ENCODE measurements around the gene PRR33. TPM values are rescaled to one million over a fixed set of nuclear protein-coding genes. Genes with fewer than 3 reads are reported as not detected.
A peak's percentile ranks its signal among the peaks of the same experiment; 100 is the strongest.

PRR33 gene
- total RNA-seq, 2 experiments from 2014 or later = not detected

DNA sequence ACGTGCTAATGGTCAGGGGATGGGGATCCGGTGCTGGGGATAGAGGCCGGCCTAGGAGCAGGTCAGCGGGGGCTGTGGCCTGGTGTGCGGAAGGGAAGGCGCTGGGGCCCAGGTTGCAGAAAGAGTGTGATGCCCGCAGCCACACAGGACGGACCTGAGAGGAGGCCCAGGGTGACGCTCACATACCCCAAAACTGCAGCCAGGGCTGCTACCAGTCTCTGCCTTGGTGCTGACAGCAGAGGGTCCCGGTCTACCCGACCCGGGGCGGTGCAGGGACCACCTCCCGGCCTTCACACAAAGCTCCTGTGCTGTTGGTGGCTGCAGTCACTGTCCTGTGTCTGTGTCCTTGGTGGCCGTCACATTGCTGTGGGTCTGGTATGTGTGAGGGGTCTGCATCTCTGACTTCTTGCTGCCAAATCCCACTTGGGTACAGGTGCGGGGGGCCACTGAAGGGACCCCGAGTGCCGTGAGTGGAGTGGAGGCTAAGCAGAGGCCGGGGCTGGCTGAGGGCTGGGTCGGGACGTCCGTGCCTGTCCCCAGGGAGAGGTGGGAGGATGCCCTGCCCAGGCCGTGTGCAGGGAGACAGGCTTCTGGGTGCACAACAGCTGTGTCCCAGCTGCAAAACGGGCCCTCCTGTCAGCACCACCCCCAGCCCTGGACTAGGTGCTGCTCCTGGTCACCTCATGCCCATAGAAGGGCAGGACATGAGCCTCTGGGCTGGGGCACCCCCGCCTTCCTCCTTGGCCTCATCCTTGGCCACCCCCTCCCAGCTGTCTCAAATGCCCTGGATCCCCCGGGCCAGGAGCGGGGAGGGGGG, 37.4 kb downstream of the PRR33 start:
- Histone ChIP-seq H3K27me3 (ENCODE audit: control insufficient read depth in 1 of 2, insufficient read depth in 2 of 2, low read length in 2 of 2) (no peaks in the 10 kb centered on the region), H3K36me3 (ENCODE audit: insufficient read depth, low read length) (peaks cover 29% of the 10 kb centered on the region), H3K4me3 (ENCODE audit: low read length) (peak overlapping the region; percentile 94), H3K27ac (ENCODE audit: low read depth in 1 of 2, low read length in 2 of 2) (peak overlapping the region; percentile 88 to 91), H3K9me3 (ENCODE audit: control insufficient read depth in 1 of 2, insufficient read depth in 1 of 2, low read length in 2 of 2) (no peaks in the 10 kb centered on the region), H3K4me1 (ENCODE audit: insufficient read depth, low read length) (peaks cover 93% of the 10 kb centered on the region)
- ATAC-seq (ENCODE audit: poor library complexity) (no peak), DNase-seq (no peak)
- POLR2A ChIA-PET = interaction anchor here (0.5 to 3.6 kb wide), 8 partner anchors 12 to 96 kb away, joined by 3 to 23 read pairs (median 11); no protein-coding TSS in a partner anchor
- Mint-ChIP-seq H3K36me3 (ENCODE audit: low read depth) (peaks cover 14% of the 10 kb centered on the region), H3K9me3 (no peaks in the 10 kb centered on the region), H3K4me1 (ENCODE audit: low read depth) (peaks cover 40% of the 10 kb centered on the region), H3K27ac (peak overlapping the region; percentile 91), H3K27me3 (no peaks in the 10 kb centered on the region), H3K4me3 (peak overlapping the region; percentile 98)
- CTCF ChIA-PET = interaction anchor here (1.0 to 4.4 kb wide), 4 partner anchors 28 to 298 kb away, joined by 3 to 37 read pairs (median 3); no protein-coding TSS in a partner anchor
- TF ChIP-seq, protein P1, sequence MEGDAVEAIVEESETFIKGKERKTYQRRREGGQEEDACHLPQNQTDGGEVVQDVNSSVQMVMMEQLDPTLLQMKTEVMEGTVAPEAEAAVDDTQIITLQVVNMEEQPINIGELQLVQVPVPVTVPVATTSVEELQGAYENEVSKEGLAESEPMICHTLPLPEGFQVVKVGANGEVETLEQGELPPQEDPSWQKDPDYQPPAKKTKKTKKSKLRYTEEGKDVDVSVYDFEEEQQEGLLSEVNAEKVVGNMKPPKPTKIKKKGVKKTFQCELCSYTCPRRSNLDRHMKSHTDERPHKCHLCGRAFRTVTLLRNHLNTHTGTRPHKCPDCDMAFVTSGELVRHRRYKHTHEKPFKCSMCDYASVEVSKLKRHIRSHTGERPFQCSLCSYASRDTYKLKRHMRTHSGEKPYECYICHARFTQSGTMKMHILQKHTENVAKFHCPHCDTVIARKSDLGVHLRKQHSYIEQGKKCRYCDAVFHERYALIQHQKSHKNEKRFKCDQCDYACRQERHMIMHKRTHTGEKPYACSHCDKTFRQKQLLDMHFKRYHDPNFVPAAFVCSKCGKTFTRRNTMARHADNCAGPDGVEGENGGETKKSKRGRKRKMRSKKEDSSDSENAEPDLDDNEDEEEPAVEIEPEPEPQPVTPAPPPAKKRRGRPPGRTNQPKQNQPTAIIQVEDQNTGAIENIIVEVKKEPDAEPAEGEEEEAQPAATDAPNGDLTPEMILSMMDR (IDR thresholded peaks at IDR 0.05) = no peak
- intact Hi-C loops (cut with DNase I, micrococcal nuclease) = loop anchor here in 1 of 2 experiments (2.0 to 10.0 kb wide), 4 partner anchors 16 to 540 kb away; partner anchors contain the start of gene CTSD

- Histone ChIP-seq H3K9me3 (ENCODE audit: control insufficient read depth in 1 of 2, insufficient read depth in 1 of 2, low read length in 2 of 2) (no peaks in the 10 kb centered on the region), H3K36me3 (ENCODE audit: insufficient read depth, low read length) (peaks cover 25% of the 10 kb centered on the region), H3K4me3 (ENCODE audit: low read length) (peak overlapping the region; percentile 94), H3K27me3 (ENCODE audit: control insufficient read depth in 1 of 2, insufficient read depth in 2 of 2, low read length in 2 of 2) (no peaks in the 10 kb centered on the region), H3K4me1 (ENCODE audit: insufficient read depth, low read length) (peaks cover 93% of the 10 kb centered on the region), H3K27ac (ENCODE audit: low read depth in 1 of 2, low read length in 2 of 2) (peak overlapping the region; percentile 88 to 91)
- Mint-ChIP-seq H3K9me3 (no peaks in the 10 kb centered on the region), H3K27me3 (no peaks in the 10 kb centered on the region), H3K4me3 (peak overlapping the region; percentile 98), H3K27ac (peak overlapping the region; percentile 91), H3K36me3 (ENCODE audit: low read depth) (peaks cover 14% of the 10 kb centered on the region), H3K4me1 (ENCODE audit: low read depth) (peaks cover 48% of the 10 kb centered on the region)
- ChIA-PET CTCF (interaction anchor here (0.6 to 4.4 kb wide), 4 partner anchors 29 to 298 kb away, joined by 3 to 37 read pairs (median 3); no protein-coding TSS in a partner anchor), POLR2A (interaction anchor here (1.0 to 3.6 kb wide), 12 partner anchors 9 to 281 kb away, joined by 4 to 23 read pairs (median 6); partner anchors contain the start of genes DUSP8 and MRPL23)
- TF ChIP-seq, protein P1 (IDR thresholded peaks at IDR 0.05) = no peak
- DNase-seq (peak in 4 of 14 experiments; percentile 36 to 53 (median 43)), ATAC-seq (ENCODE audit: poor library complexity) (peak; percentile 8)
- intact Hi-C loops (cut with DNase I, micrococcal nuclease) = loop anchor here (1.0 to 10.0 kb wide), 6 partner anchors 15 to 541 kb away; partner anchors contain the start of genes CTSD (in 1 of the 2) and TNNI2 (in 1 of the 2)
These were observed 38.1 kb downstream of the PRR33 start for GRCh38 chr11:1853376-1854131.

GRCh38 chr11:1852877-1853276, 38.8 kb downstream of the PRR33 start, which contains the start of gene LSP1:
TSS of gene LSP1 (plus strand) at chr11:1853084. CDS start at chr11:1853145, 61 bp downstream.
- H3K36me3 Mint-ChIP-seq (ENCODE audit: low read depth) = peaks cover 14% of the 10 kb centered on the region
- Histone ChIP-seq H3K4me1 (ENCODE audit: insufficient read depth, low read length) (peaks cover 93% of the 10 kb centered on the region), H3K27me3 (ENCODE audit: control insufficient read depth in 1 of 2, insufficient read depth in 2 of 2, low read length in 2 of 2) (no peaks in the 10 kb centered on the region), H3K27ac (ENCODE audit: low read depth in 1 of 2, low read length in 2 of 2) (peak within 1 kb of the TSS; percentile 88 to 91), H3K4me3 (ENCODE audit: low read length) (peak within 1 kb of the TSS; percentile 94), H3K9me3 (ENCODE audit: control insufficient read depth in 1 of 2, insufficient read depth in 1 of 2, low read length in 2 of 2) (no peaks in the 10 kb centered on the region), H3K36me3 (ENCODE audit: insufficient read depth, low read length) (peaks cover 25% of the 10 kb centered on the region)
- peak; percentile 68 to 93 (median 82) for DNase-seq
- TF ChIP-seq, protein P1 (IDR thresholded peaks at IDR 0.05) = no peak
- POLR2A ChIA-PET = interaction anchor here (1.0 to 3.6 kb wide), 13 partner anchors 10 to 281 kb away, joined by 3 to 23 read pairs (median 6); partner anchors contain the start of genes DUSP8, MRPL23 and TNNI2
- H3K27ac Mint-ChIP-seq = peak within 1 kb of the TSS; percentile 91
- peak within 1 kb of the TSS; percentile 98 for H3K4me3 Mint-ChIP-seq
- H3K4me1 Mint-ChIP-seq (ENCODE audit: low read depth) = peaks cover 51% of the 10 kb centered on the region
- H3K27me3 Mint-ChIP-seq = no peaks in the 10 kb centered on the region
- H3K9me3 Mint-ChIP-seq = no peaks in the 10 kb centered on the region
- ATAC-seq (ENCODE audit: poor library complexity) = peak; percentile 69
- CTCF ChIA-PET = interaction anchor here (1.1 to 4.4 kb wide), 3 partner anchors 16 to 149 kb away, joined by 3 to 37 read pairs (median 4); no protein-coding TSS in a partner anchor
- intact Hi-C loops (cut with DNase I, micrococcal nuclease) = loop anchor here (1.0 to 10.0 kb wide), 5 partner anchors 15 to 542 kb away; partner anchors contain the start of genes CTSD (in 1 of the 2) and TNNI2 (in 1 of the 2)

Data from CD4-positive, alpha-beta T cell (primary cell).